ENCODE data around the gene METRNL.

Gene METRNL

GRCh38 chr17:83078378-83079351 lies 744 bp upstream of the METRNL start:
- DNase-seq (ENCODE audit: low read depth in 3 of 3, low spot score in 1 of 3): no peak

DNA sequence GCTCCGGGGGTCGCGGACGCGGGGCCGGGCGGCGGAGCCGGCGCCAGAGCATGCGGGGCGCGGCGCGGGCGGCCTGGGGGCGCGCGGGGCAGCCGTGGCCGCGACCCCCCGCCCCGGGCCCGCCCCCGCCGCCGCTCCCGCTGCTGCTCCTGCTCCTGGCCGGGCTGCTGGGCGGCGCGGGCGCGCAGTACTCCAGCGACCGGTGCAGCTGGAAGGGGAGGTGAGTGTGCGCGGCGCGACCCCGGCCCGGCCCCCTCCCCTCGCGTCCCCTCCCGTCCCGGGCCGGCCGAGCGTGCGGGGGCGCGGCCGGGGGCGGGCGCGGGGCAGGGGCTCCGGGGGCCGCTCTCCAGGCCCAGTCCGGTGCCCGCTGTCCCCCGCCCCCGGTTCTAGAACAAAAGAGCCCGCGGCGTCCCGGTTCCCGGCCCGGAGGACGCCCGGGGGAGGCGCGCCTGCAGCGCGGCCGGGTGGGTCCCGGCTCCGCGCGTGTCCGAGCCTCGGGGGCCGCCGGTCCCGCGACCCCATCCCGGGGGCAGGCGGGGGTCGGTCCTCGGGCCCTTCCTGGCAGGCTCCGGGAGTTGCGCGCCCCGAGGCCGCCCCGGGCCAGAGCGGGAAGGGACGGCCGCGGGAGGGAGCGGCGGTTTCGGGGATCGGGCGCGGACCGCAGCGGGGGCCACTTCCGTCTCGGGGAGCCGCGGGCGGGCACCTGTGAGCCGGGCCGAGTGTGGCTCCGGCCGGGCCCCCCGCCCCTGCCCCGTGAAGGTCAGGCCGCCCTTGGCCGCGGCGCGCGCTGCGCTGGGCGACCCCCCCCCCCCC lies 563 bp downstream of the METRNL start:
- no peak for DNase-seq (ENCODE audit: low read depth in 3 of 3, low spot score in 1 of 3)

DNA sequence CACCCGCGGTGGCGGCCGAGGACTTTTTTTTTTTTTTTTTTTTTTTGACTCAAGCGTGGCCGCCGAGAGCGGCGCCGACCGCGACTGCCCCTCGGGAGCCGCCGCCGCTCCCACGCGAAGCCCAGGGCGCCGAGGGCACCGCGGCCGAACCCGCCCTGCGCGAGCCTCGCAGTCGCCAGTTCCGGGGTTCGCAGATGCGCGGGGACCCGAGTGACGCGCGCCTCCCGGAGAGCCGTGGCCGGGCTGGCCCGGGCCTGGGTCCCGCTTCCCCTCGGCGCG lies 1.1 kb downstream of the METRNL start:
- DNase-seq (ENCODE audit: low read depth in 3 of 3, low spot score in 1 of 3): no peak

- DNase-seq (ENCODE audit: low read depth in 3 of 3, low spot score in 1 of 3): peak in 2 of 3 donors; percentile 9 to 37
Observed at GRCh38 chr17:83080858-83081683, 1.7 kb downstream of the METRNL start.

DNA sequence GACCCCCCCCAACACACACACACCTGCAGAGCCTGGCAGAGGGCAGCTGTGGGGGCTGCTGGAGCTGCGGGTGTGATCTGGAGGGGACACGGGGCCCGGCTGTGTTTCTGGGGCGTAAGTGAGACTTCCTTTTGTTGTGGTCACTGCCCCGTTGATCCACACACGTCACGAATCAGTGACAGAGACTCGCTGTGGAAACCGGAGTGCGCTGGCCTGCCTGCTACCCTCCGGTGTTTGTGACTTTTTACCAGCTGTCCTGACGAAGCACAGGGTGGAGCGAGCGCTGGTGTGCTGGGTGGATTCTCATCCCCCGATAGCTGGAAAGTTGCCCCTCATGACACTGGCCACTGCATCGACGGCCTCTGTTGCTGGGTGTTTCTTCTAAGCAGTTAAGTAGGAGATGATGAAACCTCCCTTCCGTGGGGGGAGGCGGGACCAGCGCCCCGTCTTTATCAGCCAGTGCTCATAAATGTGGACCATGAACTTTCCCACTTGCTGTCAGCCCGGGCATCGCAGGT lies 2.3 kb downstream of the METRNL start:
- no peak for DNase-seq (ENCODE audit: low read depth in 3 of 3, low spot score in 1 of 3)

GRCh38 chr17:83082424-83082823 lies 3.0 kb downstream of the METRNL start:
- no peak for DNase-seq (ENCODE audit: low read depth in 3 of 3, low spot score in 1 of 3)

GRCh38 chr17:83082909-83083367 lies 3.5 kb downstream of the METRNL start:
- no peak for DNase-seq (ENCODE audit: low read depth in 3 of 3, low spot score in 1 of 3)

- DNase-seq (ENCODE audit: low read depth in 3 of 3, low spot score in 1 of 3): peak in 1 of 3 donors; percentile 13
Observed at GRCh38 chr17:83083368-83084201, 4.2 kb downstream of the METRNL start.

DNA sequence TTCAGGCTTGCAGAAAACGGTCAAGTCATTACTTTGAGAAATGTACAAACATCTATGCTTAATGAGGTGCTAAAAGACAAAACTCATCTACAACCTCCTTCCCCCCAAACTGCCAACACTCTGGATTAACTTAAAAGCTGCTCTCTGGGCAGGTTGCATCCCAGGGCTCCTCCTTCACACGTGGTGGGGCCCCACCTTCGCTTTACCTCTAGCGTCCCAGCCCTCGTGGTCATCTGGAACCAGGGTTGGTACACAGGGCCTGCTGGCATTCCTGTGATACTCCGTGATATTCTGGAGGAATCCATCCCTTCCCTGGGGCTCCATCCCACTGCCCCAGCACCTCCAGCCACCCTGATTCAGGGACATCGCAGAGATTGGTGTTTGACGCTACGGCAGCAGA lies 4.8 kb downstream of the METRNL start:
- DNase-seq (ENCODE audit: low read depth in 3 of 3, low spot score in 1 of 3): no peak

DNA sequence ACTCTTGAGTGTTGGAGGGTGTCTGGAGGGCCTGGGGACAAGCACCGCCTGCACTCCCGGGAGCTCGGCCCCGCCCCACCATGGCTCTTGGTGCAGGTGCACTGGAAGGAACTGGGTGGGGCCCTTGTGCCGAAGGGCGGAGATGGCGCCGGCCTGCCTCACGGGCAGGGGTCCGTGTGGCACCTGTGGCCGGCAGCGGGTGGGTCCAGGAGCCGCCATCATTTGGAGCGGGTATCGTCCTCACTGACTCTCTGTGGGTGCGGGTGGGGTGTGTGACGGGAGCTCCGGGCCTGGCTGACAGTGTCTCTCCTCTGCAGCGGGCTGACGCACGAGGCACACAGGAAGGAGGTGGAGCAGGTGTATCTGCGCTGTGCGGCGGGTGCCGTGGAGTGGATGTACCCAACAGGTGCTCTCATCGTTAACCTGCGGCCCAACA lies 5.2 kb downstream of the METRNL start:
- DNase-seq (ENCODE audit: low read depth in 3 of 3, low spot score in 1 of 3): no peak

DNA sequence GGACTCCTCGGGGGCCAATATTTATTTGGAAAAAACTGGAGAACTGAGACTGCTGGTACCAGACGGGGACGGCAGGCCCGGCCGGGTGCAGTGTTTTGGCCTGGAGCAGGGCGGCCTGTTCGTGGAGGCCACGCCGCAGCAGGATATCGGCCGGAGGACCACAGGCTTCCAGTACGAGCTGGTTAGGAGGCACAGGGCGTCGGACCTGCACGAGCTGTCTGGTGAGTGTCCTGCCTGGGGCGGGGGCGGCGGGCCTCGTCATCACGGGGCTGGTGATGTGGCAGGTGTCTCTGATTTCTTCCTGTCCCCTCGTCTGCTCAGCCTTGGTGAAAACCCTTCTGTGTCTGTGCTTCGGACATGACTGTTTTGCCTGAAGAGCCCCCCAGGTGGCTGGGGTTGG lies 5.7 kb downstream of the METRNL start:
- no peak for DNase-seq (ENCODE audit: low read depth in 3 of 3, low spot score in 1 of 3)

GRCh38 chr17:83085526-83086198 lies 6.3 kb downstream of the METRNL start:
- no peak for DNase-seq (ENCODE audit: low read depth in 3 of 3, low spot score in 1 of 3)

- DNase-seq (ENCODE audit: low read depth in 3 of 3, low spot score in 1 of 3): no peak
Observed at GRCh38 chr17:83086199-83086880, 6.9 kb downstream of the METRNL start.

DNA sequence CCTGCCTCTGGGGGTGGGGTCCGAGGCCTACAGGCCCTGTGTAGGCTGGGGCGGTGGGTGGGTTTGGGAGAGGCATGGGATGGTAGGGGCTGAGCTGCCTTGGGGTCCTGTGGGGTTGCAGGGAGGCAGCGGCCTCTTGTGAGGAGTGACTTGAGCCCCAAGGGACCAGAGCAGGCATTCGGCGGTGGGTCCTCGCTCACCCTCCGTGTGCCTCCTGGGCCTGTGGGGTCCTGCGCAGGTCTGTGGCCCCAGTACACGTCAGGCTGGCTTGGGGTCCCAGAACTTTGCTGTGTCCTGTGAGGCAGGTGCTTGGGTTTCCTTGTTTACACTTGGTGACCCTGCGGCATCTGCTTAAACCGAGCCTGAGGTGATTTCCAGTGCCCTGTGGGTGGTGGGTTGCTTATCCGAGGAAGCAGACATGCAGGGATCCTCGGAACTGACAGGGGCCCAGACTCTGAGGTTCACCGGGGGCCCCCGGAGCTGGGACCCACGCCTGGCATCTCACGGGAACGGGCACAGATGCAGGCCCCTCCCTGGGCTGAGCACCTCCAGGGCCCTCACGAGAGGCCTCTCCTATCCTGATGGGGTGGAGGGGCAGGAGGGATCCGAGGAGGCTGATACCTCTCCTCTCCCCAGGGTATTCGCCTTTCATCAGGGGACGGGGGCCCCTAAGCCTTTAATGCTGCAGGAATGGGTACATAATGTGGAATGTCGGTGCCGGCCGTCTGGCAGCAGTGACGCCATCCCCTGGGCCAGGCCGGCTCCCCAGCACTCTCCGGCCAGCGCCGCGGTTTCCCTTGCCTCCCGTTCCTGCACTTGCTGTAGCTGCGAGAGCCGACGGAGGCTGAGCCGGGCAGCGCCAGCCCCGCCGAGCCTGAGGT lies 7.7 kb downstream of the METRNL start:
- DNase-seq (ENCODE audit: low read depth in 3 of 3, low spot score in 1 of 3): no peak

- DNase-seq (ENCODE audit: low read depth in 3 of 3, low spot score in 1 of 3): no peak
Observed at GRCh38 chr17:83087788-83088360, 8.5 kb downstream of the METRNL start.

DNA sequence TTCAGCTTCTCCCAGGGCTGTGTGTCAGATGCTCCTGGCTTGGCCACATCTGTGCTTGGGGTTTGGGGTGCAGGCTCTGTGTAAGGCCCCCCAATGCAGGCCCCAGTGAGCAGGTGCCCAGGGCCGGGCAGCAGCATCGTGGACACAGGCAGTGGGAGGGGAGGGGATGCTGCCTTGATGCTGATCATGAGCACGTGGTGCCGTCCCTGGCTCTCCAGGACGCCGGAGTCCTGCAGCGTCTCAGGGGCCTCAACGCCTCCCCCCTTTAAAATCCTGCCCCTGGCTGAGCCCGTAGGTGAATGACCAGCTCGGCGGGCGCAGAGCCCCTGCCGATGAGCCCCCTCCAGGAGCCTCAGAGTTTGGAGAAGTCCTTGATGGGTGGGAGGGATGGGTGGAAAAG lies 9.0 kb downstream of the METRNL start:
- no peak for DNase-seq (ENCODE audit: low read depth in 3 of 3, low spot score in 1 of 3)

GRCh38 chr17:83088909-83089308 lies 9.5 kb downstream of the METRNL start:
- DNase-seq (ENCODE audit: low read depth in 3 of 3, low spot score in 1 of 3): no peak

Measured in stimulated activated CD4-positive, alpha-beta T cell treated with anti-CD3 and anti-CD28 coated beads, TNF-alpha, amount 100 ng/mL, for 1 hour (primary cell).